ENCODE data around the gene JAGN1.

GRCh38 chr3:9901967-9902366, 11.6 kb downstream of the JAGN1 start:
- TF ChIP-seq CTCF (IDR thresholded peaks at IDR 0.05; ENCODE audit: poor library complexity) (no peak), EZH2phosphoT487 (IDR thresholded peaks at IDR 0.05; ENCODE audit: low read depth, severe bottlenecking, unreplicated experiment) (no peak)

Data from hepatocyte (in vitro differentiated cells).